Measurements from ENCODE around the gene PIGP.

PIGP gene

DNA sequence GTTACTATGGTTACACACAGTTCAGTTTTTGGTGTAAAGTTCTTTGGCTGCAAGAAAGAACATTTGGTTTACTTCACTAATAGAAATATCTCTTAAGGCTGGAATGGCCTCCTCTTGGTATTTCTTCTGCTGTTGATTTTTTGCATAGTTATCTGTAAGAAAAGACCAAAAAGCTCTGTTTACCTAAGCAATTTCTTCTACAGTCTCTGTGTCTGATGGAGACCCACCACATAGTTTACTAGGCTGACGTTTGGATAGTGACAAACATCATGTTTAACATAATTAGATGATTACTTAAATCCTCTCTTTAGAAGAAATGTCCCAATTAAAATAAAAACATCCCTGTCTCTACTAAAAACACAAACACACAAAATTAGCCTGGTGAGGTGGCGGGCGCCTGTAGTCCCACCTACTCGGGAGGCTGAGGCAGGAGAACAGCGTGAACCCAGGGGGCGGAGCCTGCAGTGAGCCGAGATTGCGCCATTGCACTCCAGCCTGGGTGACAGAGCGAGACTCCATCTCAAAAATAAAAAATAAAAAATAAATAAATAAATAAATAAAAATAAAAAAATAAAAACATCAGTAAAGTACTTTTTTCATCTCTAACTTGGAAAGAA, 7.2 kb downstream of the PIGP start:
- TF ChIP-seq, protein P1, sequence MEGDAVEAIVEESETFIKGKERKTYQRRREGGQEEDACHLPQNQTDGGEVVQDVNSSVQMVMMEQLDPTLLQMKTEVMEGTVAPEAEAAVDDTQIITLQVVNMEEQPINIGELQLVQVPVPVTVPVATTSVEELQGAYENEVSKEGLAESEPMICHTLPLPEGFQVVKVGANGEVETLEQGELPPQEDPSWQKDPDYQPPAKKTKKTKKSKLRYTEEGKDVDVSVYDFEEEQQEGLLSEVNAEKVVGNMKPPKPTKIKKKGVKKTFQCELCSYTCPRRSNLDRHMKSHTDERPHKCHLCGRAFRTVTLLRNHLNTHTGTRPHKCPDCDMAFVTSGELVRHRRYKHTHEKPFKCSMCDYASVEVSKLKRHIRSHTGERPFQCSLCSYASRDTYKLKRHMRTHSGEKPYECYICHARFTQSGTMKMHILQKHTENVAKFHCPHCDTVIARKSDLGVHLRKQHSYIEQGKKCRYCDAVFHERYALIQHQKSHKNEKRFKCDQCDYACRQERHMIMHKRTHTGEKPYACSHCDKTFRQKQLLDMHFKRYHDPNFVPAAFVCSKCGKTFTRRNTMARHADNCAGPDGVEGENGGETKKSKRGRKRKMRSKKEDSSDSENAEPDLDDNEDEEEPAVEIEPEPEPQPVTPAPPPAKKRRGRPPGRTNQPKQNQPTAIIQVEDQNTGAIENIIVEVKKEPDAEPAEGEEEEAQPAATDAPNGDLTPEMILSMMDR (IDR thresholded peaks at IDR 0.05; ENCODE audit: control insufficient read depth, extremely low read depth, insufficient read depth): no peak
- DNase-seq (ENCODE audit: low read depth): no peak
- H3K4me3 ChIP-seq (ENCODE audit: low read depth, low read length): no peak overlapping the region

DNA sequence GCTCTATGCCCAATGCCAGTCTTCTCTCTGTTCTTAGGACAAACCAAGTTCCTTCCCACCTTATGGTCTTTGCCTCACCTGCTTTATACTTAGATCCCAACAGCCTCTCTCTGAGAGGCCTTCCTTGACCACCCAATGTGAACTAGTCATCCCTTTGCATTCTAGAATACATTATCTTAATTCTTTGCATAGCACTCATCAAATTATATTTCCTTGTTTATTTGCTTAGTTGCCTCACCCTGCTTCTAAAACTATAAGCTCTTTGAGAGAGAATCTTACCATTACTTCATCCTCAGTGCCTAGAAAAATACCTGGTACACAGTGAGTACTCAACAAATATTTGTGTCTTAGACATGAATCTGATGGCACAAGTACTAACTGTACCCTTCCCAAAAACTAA, 8.0 kb downstream of the PIGP start:
- no peak for DNase-seq (ENCODE audit: low read depth)
- H3K4me3 ChIP-seq (ENCODE audit: low read depth, low read length): no peak overlapping the region
- TF ChIP-seq, protein P1 (IDR thresholded peaks at IDR 0.05; ENCODE audit: control insufficient read depth, extremely low read depth, insufficient read depth): no peak

DNA sequence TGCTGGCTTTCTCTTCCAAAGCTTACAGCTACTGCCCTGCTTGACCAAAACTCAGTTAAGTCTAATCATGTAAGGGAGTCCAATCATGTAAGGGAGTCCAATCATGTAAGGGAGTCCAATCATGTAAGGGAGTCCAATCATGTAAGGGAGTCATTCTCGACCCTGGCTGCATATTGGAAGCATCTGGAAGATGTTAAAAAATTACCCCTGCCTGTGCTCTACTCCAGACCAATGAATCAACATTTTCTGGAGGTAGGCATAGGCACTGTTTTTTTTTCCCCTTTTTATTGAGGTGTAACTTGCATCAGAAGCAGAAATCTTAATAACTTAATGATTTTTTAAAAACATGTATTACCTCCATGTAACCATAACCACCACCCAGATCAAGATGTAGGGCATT, 9.4 kb downstream of the PIGP start:
- H3K4me3 ChIP-seq (ENCODE audit: low read depth, low read length): no peak overlapping the region
- DNase-seq (ENCODE audit: low read depth): no peak
- TF ChIP-seq, protein P1 (IDR thresholded peaks at IDR 0.05; ENCODE audit: control insufficient read depth, extremely low read depth, insufficient read depth): no peak

DNA sequence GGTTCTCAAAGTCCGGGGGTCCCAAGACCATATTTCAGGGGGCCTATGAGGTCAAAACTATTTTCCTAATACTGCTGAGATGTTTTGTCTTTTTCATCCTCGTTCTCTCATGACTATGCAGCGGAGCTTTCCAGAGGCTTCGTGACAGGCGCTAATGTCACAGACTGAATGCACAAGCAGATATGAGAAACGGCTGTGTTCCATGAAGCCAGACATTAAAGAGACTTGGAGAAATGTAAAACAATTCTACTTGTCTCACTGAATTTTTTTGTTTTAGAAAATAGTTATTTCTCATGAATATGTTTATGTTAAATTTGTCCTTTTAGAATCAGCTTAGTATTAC, 10.3 kb downstream of the PIGP start:
- TF ChIP-seq, protein P1 (IDR thresholded peaks at IDR 0.05; ENCODE audit: control insufficient read depth, extremely low read depth, insufficient read depth): no peak
- no peak for DNase-seq (ENCODE audit: low read depth)
- H3K4me3 ChIP-seq (ENCODE audit: low read depth, low read length): no peak overlapping the region

DNA sequence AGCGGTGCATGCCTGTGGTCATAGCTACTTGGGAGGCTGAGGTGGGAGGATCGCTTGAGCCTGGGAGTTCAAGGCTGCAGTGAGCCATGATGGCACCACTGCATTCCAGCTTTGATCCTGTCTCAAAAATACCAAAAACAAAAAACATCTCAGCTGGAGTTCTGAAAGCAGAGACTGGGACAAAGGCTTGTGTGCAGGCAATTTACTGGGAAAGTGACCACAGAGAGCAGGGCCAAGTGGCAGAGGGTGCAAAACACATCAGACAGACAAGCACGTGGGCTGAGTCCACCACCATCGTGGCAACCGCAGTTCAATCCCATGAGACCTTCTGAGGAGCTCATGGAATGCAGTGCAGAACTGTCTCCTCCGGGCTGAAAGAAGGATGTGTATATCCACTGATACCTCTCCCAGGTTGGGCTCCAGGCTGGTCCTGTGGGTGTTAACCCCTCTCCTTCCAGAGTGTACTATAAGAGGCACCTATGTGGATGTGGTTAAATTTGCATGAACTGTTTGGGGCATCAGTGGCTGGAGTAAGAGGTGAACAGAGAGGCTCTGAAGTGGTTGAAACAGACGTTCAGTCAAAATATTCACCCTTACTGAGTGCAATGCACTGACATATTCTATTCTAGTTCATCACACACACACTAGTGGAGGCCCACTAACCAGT, 10.8 kb downstream of the PIGP start:
- no peak overlapping the region for H3K4me3 ChIP-seq (ENCODE audit: low read depth, low read length)
- no peak for DNase-seq (ENCODE audit: low read depth)
- TF ChIP-seq, protein P1 (IDR thresholded peaks at IDR 0.05; ENCODE audit: control insufficient read depth, extremely low read depth, insufficient read depth): no peak

DNA sequence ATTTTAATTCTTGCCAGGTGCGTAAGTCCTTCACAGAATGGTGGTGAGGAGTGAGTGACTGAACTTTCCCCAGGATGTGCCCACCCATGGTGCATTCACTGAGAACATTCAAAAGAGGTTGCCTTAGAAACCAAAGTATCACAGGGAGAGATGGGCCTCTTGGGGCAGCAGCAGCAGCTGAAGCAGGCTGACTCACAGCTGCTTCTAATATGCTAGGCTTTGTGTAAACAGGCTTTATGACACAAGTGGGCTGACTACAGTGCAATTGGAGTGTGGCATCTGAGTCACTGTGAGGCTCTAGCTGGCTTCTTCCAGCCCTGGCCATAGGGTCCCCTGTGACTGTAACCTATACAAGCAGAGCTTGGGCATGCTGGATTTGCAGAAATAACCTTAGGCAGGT, 12.6 kb downstream of the PIGP start:
- no peak for DNase-seq (ENCODE audit: low read depth)
- H3K4me3 ChIP-seq (ENCODE audit: low read depth, low read length): no peak overlapping the region
- TF ChIP-seq, protein P1 (IDR thresholded peaks at IDR 0.05; ENCODE audit: control insufficient read depth, extremely low read depth, insufficient read depth): no peak

DNA sequence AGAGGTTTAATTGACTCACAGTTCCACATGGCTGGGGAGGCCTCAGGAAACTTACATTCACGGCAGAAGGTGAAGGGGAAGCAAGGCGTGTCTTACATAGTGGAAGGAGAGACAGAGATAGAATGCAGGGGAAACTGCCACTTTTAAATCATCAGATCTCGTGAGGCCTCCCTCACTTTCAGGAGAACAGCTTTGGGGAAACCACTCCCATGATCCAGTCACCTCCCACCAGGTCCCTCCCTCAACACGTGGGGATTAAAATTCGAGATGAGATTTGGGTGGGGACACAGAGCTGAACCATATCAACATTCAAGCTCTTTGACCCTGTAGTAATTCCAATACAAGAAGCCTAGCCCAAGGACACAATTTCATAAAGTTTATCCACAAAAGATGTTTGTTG, 13.7 kb downstream of the PIGP start:
- DNase-seq (ENCODE audit: low read depth): no peak
- TF ChIP-seq, protein P1 (IDR thresholded peaks at IDR 0.05; ENCODE audit: control insufficient read depth, extremely low read depth, insufficient read depth): no peak

More for the DNA sequence above, 13.7 kb downstream of the PIGP start:
- no peak overlapping the region for H3K4me3 ChIP-seq (ENCODE audit: low read depth, low read length)
